HG02798 (cell line): ENCODE measurements around the gene THOP1.

Source experiments
- ATAC-seq: cut with Tn5 transposase; IDR thresholded peaks from one replicate; pipeline ENCODE4 v1.9.1; 2021; ENCODE audit warnings: mild to moderate bottlenecking; ENCODE audit not compliant: unreplicated experiment, poor library complexity

Gene THOP1

GRCh38 chr19:2799273-2800020 is 14.1 kb downstream of the THOP1 start:
- ATAC-seq: no peak

GRCh38 chr19:2800506-2800905 is 15.2 kb downstream of the THOP1 start:
- no peak for ATAC-seq

- no peak for ATAC-seq
Measured at GRCh38 chr19:2802826-2803225, 17.5 kb downstream of the THOP1 start.

- no peak for ATAC-seq
Measured at GRCh38 chr19:2803486-2804155, 18.3 kb downstream of the THOP1 start.

GRCh38 chr19:2804156-2805004 is 19.1 kb downstream of the THOP1 start:
- ATAC-seq: no peak

GRCh38 chr19:2805261-2805900 is 20.1 kb downstream of the THOP1 start:
- no peak for ATAC-seq

GRCh38 chr19:2805991-2806649 is 20.8 kb downstream of the THOP1 start:
- no peak for ATAC-seq

- no peak for ATAC-seq
Measured at GRCh38 chr19:2806736-2807378, 21.6 kb downstream of the THOP1 start.

- ATAC-seq: no peak
Measured at GRCh38 chr19:2807379-2808128, 22.3 kb downstream of the THOP1 start.

- no peak for ATAC-seq
Measured at GRCh38 chr19:2808129-2808941, 23.0 kb downstream of the THOP1 start.

- ATAC-seq: no peak
Measured at GRCh38 chr19:2809387-2810140, 24.3 kb downstream of the THOP1 start.

GRCh38 chr19:2810141-2811091 is 25.1 kb downstream of the THOP1 start:
- ATAC-seq: no peak

GRCh38 chr19:2811221-2811722 is 26.0 kb downstream of the THOP1 start:
- ATAC-seq: no peak

GRCh38 chr19:2811735-2812413 is 26.6 kb downstream of the THOP1 start:
- ATAC-seq: no peak

GRCh38 chr19:2812414-2813234 is 27.3 kb downstream of the THOP1 start:
- no peak for ATAC-seq
